C1 segment of cervical spinal cord (tissue), 14 donors: ENCODE measurements around the gene PEDS1.
"Not testable (repeated sequence)": the region's sequence is repeated elsewhere in the genome, so short reads cannot be mapped to it uniquely, and the experiment has no call there.

Source experiments
- DNase-seq, 14 donors: peaks; one replicate each; lab custom pipeline; 2025; lab: John Stamatoyannopoulos, UW

The PEDS1 gene

GRCh38 chr20:50163570-50164317 lies 10.2 kb upstream of the PEDS1 start:
- DNase-seq: no peak

- DNase-seq: not testable (repeated sequence)
Measured at GRCh38 chr20:50161494-50161893, 8.0 kb upstream of the PEDS1 start.

DNA sequence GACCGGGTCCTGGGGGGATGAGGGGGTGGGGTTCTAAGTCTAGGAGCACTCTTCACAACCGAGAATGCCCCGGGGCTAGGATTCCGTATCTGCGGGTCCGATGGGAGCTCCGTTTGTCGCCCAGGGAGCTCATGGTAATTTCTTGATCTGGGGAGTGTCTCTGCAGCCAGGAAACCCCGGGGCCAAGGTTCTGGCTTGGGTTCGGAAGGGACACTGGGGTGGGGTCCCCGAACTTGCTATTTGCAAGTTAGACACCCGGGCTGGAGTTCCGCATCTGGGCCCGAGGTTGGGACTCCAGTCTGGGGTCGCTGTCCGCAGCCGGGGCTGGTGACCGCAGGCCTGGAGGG lies 397 bp downstream of the PEDS1 start:
- DNase-seq: peak in 1 of 14 donors; percentile 35

GRCh38 chr20:50152394-50153152 lies 950 bp downstream of the PEDS1 start:
- no peak for DNase-seq

- DNase-seq: no peak
Measured at GRCh38 chr20:50151034-50151743, 2.3 kb downstream of the PEDS1 start.

DNA sequence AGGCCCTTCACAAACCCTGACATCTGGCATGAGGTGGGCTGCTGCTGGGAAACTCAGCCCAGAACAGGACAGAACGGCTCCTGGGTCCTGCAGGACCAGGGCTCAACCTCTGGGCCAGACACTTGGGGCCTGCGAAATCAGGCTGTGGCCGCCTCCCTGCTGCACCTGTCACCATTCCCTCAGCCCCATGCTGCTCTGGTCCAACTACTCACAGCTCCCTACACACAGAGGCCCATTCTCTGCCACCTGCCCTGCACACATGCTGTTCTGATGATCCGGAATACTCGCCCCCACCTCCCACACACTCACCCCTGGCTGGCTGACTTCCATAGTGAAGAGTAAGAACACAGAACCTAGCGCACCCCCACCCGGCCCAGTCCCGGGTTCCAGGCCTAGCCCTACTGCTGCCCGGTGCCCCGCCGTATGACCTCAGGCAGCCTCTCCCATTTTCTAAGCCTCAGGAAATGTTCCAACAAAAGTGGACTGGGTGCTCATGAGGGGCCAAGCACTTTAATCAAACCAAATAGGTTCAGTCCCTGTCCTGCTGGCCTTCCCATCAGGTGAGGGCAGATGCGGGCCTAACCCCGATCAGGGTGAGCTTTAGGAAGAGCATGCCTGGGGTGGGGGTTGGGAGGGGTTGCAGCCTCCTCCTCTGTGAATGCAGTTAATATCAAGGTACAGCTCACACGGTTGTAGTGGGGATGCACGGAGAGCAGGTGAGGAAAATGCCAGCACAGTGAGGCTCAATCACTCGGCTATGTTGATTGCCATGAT lies 3.9 kb downstream of the PEDS1 start:
- peak in 1 of 14 donors; percentile 19 for DNase-seq

DNA sequence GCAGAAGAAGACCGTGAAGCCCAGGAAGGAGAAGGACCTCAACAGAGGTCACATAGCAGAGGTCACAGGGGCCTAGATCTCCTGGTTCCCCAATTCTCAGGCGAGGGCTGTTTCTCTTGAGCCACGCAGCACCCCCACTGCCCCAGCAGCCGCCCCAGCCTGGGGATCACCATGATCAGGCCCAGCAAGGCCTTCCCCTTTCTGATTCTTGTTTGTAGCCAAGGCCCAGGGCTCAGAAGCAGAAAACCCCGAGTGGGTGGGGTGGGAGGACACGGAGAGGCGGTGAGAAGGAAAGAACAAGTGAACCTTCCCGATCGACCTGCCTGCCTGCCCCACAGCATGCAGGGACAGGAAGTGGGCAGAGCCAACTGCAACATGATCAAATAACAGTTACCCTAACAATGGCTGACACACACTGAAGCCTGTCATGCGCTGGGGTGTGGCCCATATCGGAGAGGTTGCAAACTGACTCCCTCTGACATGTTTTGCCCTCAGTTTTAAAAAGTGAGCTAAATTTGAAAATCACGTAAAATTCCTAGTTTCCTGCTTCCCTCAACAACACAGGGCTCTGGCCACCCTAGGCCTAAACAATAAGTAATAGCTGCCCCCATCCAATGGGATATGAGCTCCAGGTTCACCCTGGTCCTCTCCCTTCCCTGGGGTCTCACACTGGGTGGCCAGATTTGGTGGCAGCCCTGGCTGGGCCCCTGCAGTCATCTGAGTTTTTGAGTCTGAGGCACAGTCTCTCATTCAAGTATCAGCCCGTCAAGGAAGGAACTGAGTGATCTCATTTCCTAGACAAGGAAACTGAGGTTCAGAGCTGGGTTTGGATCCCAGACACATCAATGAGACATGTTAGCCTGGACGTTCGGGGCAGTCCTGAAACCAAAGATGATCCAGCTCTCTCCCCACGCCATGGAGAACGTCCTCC lies 6.5 kb downstream of the PEDS1 start:
- DNase-seq: peak in 2 of 14 donors; percentile 2 to 25

- DNase-seq: no peak
Measured at GRCh38 chr20:50146214-50146613, 7.3 kb downstream of the PEDS1 start.

DNA sequence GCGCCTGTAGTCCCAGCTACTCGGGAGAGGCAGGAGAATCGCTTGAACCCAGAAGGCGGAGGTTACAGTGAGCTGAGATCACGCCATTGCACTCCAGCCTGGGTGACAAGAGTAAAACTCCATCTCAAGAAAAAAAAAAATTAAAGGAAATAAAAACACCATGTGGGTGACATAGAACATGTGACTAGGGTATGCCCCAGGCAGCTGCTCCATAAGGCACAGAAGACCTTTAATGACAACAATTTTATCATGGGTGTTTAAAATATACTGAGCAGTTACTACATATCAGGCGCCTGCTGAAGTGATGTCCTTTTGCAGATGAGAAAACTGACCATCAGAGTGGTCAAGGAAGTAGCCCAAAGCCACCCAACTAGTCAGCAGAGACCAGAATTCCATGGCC lies 8.0 kb downstream of the PEDS1 start:
- DNase-seq: no peak

DNA sequence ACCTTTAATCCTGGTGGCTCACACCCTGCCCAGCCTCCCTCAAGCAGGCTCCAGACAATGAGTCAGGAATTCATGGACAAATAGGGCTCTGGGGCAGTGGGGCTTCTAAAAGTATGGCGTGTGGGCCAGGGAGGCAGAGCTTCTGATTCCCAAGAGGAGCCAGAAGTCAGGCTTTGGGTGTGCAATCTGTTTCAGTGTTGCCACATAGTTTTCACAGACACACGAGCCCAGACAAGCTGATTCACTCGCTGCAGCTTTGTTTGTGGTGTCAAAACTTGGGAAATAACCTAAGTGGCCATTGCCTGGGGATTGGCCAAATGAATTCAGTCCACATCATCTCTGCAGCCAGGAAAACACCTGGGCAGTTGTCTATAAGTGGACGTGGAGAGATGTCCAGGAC lies 9.2 kb downstream of the PEDS1 start:
- no peak for DNase-seq

DNA sequence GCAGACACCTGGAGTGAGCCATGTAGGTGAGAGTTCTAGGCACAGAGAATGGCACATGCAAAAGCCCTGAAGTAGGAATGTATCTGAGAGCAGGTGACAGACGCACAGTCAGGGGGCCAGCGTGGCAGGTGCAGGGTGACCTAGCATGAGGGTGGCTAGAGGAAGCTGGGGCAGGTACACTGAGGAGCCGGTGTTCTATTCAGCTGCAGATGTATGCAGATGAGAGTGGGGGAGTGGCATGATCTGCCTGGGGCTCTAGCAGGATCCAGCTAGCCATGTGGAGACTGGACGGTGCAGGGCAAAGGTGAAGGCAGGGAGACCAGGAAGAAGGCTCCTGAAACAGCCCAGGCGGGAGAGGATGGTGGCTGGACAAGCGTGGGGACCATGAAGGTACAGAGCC lies 10.7 kb downstream of the PEDS1 start:
- no peak for DNase-seq

DNA sequence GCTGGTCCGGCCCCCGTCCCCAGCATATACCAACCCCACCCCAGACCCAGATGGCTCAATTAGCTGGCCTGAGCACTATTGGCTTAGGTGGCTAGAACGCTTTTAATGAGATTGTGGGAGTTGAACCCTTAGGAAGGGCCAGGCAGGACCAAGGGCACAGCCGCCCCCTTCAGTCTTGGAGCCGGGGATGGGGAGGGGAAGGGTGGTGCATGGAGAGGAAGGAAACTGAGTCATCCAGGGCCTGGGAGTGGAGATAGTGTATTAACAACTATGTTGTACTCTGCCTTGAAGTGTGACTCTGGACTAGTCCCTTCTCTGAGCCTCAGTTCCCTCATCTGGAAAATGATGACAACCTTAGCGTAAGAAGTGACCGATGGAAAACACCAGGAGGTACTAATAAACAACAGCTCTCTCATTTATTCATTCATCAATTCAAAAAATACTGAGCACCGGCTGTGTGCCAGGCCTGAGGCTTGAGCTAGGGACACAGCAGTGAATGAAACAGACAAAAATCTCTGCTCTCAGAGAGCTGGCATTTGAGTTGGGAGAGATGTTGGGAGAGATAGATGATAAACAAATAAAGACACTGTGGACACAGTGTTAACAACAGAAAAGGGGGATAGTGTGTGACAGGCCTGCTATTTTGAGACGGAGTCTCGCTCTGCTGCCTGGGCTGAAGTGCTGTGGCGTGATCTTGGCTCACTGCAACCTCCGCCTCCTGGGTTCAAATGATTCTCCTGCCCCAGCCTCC lies 11.5 kb downstream of the PEDS1 start:
- no peak for DNase-seq

- no peak for DNase-seq
Measured at GRCh38 chr20:50141018-50141675, 12.4 kb downstream of the PEDS1 start.

DNA sequence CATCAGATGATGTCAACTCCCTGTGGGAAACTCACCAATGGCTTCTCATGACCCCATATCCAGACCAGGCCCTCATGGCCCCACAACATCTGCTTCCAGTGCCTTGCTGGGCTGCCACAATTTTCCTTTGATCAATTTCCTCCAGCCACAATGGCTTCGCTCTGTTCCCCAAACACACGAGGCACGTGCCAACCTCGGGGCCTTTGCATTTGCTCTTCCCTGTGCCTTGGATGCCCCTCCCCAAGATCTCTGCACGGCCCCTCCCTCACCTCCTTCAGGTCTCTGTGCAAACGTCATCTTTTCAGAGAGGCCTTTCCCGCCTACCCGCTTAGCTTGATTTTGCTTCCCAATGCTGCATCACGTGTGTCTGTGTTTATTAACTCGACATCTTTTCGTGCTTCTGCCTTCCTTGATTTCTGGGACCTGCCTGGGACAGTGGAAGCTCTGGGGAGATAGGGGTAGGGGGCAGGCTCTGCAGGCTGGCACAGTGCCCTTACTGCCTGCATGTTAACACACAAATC lies 13.1 kb downstream of the PEDS1 start:
- no peak for DNase-seq

DNA sequence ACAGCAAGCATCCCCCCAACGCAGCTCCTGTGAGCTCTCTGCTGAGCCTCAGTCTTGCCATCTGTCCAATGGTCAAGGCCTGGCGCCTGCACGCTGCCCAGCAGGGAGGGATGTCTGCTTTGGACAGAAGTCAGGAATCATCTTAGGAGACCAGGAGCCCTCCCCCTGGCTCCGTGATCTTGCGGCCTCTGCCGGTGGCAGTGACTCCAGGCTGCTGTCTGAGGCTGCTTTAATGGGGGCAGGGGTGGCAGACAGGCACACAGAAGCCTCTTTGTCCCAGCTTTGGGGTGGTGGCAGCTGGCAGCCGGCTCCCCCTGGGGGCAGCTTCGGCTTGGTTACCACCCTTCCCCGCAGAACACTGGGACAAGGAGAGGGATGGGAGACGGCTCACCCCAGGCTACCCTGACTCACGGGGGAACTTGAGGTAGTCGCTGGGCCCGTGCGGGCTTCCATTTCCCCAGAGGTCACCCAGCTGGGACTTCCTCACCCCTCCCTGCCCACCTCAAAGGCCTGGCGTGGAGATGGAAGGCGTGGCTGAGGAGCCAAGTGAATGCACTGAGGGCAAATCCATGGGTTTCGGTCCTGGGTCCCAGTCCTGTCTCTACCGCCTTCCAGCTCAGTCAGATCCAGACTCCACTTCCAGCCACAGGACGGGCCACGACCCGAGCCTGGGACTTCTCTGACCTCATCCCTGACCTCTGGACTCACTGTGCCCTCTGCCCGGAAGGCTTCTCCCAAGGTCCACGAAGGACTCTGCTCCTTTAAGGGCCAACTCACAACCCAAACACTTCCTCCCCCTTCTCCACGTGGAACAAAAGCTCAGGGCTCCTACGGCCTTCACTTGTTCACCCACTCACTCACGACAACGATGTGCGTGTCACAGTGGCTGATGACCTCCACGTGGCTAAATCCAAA lies 14.8 kb downstream of the PEDS1 start:
- peak in 13 of 14 donors; percentile 20 to 87 (median 68) for DNase-seq

DNA sequence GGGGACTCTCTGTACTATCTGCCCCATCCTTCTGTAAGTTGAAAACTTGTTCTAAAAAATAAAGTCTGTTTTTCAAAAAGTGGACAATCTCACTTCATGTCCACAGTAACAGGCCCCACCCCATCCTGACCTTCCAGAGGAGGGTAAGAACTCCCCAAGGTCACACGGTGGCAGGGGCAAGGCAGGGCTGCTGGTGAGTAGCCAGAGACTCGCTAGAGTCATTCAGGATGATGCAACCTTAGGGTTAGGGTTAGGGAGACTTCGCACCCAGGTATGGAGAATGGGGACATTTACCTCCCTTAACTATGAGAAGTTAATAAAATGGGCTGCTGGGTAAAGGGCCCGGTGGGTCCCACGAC lies 15.4 kb downstream of the PEDS1 start:
- DNase-seq: no peak

DNA sequence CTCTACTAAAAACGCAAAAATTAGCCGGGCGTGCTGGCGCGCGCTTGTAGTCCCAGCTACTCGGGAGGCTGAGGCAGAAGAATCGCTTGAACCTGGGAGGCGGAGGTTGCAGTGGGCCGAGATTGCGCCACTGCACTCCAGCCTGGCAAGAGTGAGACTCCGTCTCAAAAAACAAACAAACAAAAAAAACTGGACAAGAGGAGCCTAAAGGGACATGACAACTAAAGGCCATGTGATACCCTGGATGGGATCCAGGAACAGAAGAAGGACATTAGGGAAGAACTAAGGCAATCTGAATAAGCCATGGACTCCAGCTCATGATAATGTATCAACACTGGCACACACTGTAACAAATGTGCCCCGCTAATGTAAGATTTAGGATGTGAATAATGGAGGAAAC lies 15.8 kb downstream of the PEDS1 start:
- DNase-seq: peak in 2 of 14 donors; percentile 34 to 47
